Ishikawa (cell line): Measurements from ENCODE around the gene ACE.

ENCODE experiments used
- CEBPB ChIP-seq: IDR thresholded peaks from 2 replicates; pipeline ENCODE4 v1.6.1; 2012
- FOXM1 ChIP-seq: IDR thresholded peaks from 2 replicates; pipeline ENCODE4 v1.6.1; 2012; ENCODE audit warnings: low read depth, borderline replicate concordance

GRCh38 chr17:63529711-63530556 lies 53.1 kb downstream of the ACE start:
- no peak for TF ChIP-seq CEBPB
- TF ChIP-seq FOXM1: no peak
